HEK293T (cell line): ENCODE results near the gene NANOS2.

Experiments used
- BHLHE40 ChIP-seq: fragments of 450-650 bp; IDR thresholded peaks from 2 replicates; pipeline ENCODE4 v1.6.1; 2016; ENCODE audit warnings: mild to moderate bottlenecking, moderate library complexity, borderline replicate concordance
- ELF4 ChIP-seq: fragments of 450-650 bp; IDR thresholded peaks from 2 replicates; pipeline ENCODE4 v1.6.1; 2017; ENCODE audit warnings: antibody characterized with exemption
- FOXA1 ChIP-seq: fragments of 450-650 bp; IDR thresholded peaks from 2 replicates; pipeline ENCODE4 v1.6.1; 2016; ENCODE audit warnings: mild to moderate bottlenecking
- FOXM1 ChIP-seq: fragments of 450-650 bp; IDR thresholded peaks from 2 replicates; pipeline ENCODE4 v1.6.1; 2017; ENCODE audit warnings: mild to moderate bottlenecking, borderline replicate concordance
- HDGF ChIP-seq: fragments of 450-650 bp; IDR thresholded peaks from 2 replicates; pipeline ENCODE4 v1.6.1; 2017; ENCODE audit warnings: antibody characterized with exemption, borderline replicate concordance
- L3MBTL2 ChIP-seq: fragments of 450-650 bp; conservative IDR thresholded peaks from 2 replicates; pipeline ENCODE4 v1.6.1; 2016; ENCODE audit warnings: mild to moderate bottlenecking
- LEF1 ChIP-seq: fragments of 450-650 bp; IDR thresholded peaks from 2 replicates; pipeline ENCODE4 v1.6.1; 2017; ENCODE audit warnings: mild to moderate bottlenecking, borderline replicate concordance
- NFRKB ChIP-seq: fragments of 450-650 bp; IDR thresholded peaks from 2 replicates; pipeline ENCODE4 v1.6.1; 2016; ENCODE audit warnings: mild to moderate bottlenecking, moderate library complexity
- SP1 ChIP-seq: fragments of 450-650 bp; IDR thresholded peaks from 2 replicates; pipeline ENCODE4 v1.6.1; 2017
- TARDBP ChIP-seq: fragments of 450-650 bp; IDR thresholded peaks from 2 replicates; pipeline ENCODE4 v1.6.1; 2016
- ZNF384 ChIP-seq: fragments of 450-650 bp; IDR thresholded peaks from 2 replicates; pipeline ENCODE4 v1.6.1; 2016
- TF ChIP-seq, protein P1 (sequence below): fragments of 450-650 bp; IDR thresholded peaks from 2 replicates; pipeline ENCODE4 v1.6.1; 2016

DNA sequence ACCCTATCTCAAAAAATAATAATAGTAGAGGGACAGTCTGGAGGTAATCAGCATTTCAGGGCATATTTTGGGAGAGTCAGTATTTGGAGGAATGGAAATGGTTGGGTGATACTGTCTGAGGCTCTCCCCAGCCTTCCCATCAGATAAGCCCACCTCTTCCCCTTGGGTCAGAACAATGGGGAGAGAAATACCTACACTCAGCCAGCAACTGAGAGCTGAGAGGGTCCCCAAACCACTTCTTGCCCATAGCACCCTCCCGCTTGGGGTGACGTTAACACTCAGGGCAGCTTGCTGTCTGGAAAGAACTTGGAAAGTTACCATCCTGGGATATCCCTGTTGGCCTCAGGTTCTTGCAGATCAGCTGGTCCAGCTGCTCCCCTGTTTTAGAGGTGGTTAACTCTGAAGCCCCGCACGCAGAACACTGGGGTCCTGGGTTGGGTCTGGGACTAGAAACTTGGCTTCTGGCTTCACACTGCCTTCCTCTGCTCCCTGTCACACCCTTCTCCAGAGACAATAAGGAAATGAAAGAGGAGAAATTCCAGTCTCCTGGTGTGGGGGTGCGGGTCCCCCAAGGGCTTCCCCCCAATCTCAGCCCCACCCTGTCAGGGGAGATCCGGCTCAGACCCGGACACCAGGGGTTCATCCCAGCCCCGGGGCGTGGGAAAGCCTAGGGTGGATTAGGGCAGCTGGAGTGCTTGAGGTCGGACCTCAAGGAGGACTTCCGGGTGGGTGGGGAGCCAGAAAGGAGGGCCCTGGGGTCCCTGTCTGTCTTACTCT, 48.0 kb downstream of the NANOS2 start:
- no peak for TF ChIP-seq NFRKB
- TF ChIP-seq SP1: no peak
- no peak for TF ChIP-seq ELF4
- TF ChIP-seq ZNF384: no peak
- TF ChIP-seq FOXM1: no peak
- no peak for TF ChIP-seq TARDBP
- TF ChIP-seq HDGF: no peak
- no peak for TF ChIP-seq FOXA1
- TF ChIP-seq, protein P1, sequence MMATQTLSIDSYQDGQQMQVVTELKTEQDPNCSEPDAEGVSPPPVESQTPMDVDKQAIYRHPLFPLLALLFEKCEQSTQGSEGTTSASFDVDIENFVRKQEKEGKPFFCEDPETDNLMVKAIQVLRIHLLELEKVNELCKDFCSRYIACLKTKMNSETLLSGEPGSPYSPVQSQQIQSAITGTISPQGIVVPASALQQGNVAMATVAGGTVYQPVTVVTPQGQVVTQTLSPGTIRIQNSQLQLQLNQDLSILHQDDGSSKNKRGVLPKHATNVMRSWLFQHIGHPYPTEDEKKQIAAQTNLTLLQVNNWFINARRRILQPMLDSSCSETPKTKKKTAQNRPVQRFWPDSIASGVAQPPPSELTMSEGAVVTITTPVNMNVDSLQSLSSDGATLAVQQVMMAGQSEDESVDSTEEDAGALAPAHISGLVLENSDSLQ: no peak
- no peak for TF ChIP-seq BHLHE40
- no peak for TF ChIP-seq L3MBTL2
- TF ChIP-seq LEF1: no peak
